ENCODE measurements around the gene RASA3.
A peak's percentile ranks its signal among the peaks of the same experiment; 100 is the strongest.

Gene RASA3

GRCh38 chr13:113941571-113942191, 190.7 kb downstream of the RASA3 start:
- no peak for TF ChIP-seq CTCF (IDR thresholded peaks at IDR 0.05)
- H3K4me3 Mint-ChIP-seq, result no peak overlapping the region
- no peaks in the 10 kb centered on the region for H3K9me3 Mint-ChIP-seq
- H3K27ac Mint-ChIP-seq, result peak overlapping the region; percentile 57
- H3K27me3 Mint-ChIP-seq (ENCODE audit: low read depth, poor library complexity), result peaks cover 18% of the 10 kb centered on the region
- H3K36me3 Mint-ChIP-seq (ENCODE audit: low read depth), result no peaks in the 10 kb centered on the region
- H3K4me1 Mint-ChIP-seq, result peaks cover 42% of the 10 kb centered on the region
- no peak for DNase-seq

DNA sequence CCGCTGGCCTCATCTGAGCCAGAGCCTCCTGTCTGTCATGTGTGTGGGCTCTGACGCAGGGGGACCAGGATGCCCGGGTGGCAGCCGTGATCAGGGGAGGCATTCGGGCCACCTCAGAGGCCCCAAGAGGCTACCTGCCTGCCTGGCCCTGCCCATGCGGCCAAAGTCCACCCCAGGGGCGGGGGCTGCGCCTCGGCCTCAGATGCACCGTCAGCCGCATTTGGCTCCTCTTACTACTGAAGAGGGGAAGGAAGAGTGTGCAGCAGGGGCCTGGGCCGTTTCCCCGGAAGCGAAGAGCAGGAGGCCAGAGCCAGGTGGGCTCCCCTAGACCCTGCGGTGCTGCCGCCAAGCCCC, 192.5 kb downstream of the RASA3 start:
- no peaks in the 10 kb centered on the region for H3K9me3 Mint-ChIP-seq
- DNase-seq, result no peak
- H3K36me3 Mint-ChIP-seq (ENCODE audit: low read depth), result no peaks in the 10 kb centered on the region
- H3K27me3 Mint-ChIP-seq (ENCODE audit: low read depth, poor library complexity), result peaks cover 19% of the 10 kb centered on the region
- H3K4me1 Mint-ChIP-seq, result peaks cover 49% of the 10 kb centered on the region
- no peak overlapping the region for H3K27ac Mint-ChIP-seq
- TF ChIP-seq CTCF (IDR thresholded peaks at IDR 0.05), result no peak
- H3K4me3 Mint-ChIP-seq, result no peak overlapping the region

DNA sequence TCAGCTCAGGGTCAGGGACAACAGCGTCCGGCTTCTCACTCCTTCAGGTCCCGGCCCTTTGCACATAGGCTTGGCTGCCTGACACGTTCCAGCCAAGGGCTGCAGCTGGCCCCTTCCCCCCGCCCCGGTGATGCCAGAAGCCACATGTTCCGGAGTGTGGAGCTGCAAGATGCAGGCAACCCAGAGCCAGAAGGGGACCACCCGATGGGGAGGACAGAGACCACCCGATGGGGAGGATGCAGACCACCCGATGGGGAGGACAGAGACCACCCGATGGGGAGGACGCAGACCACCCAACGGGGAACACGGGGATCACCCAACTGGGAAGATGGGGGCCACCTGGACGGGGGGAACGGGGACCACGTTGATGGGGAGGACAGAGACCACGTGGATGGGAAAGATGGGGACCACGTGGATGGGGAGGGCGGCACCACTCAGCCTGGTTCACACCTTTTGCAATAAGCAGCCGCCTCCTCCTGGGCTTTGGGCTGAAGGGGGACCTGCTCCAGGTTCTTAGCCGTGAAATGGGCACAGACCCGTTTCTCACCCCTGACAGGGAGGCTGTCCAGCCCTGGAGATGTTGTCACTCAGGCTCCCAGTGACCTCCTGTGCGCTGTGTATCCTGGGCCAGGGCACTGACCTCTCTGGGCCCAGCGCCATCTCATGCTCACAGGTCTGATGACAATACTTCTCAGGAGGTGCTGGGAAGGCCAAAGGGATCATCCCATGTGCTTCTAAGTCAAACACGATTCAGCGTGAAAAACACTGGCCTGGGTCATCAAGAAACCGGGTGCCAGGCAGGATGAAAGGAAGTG, 193.1 kb downstream of the RASA3 start:
- Mint-ChIP-seq H3K4me3 (no peak overlapping the region), H3K36me3 (ENCODE audit: low read depth) (no peaks in the 10 kb centered on the region), H3K27ac (no peak overlapping the region), H3K4me1 (peaks cover 55% of the 10 kb centered on the region), H3K27me3 (ENCODE audit: low read depth, poor library complexity) (peaks cover 19% of the 10 kb centered on the region), H3K9me3 (no peaks in the 10 kb centered on the region)
- no peak for TF ChIP-seq CTCF (IDR thresholded peaks at IDR 0.05)
- DNase-seq, result no peak

GRCh38 chr13:113938716-113939115, 193.7 kb downstream of the RASA3 start:
- no peak for DNase-seq
- H3K9me3 Mint-ChIP-seq, result no peaks in the 10 kb centered on the region
- peaks cover 17% of the 10 kb centered on the region for H3K27me3 Mint-ChIP-seq (ENCODE audit: low read depth, poor library complexity)
- peaks cover 59% of the 10 kb centered on the region for H3K4me1 Mint-ChIP-seq
- peak overlapping the region; percentile 15 for H3K27ac Mint-ChIP-seq
- no peaks in the 10 kb centered on the region for H3K36me3 Mint-ChIP-seq (ENCODE audit: low read depth)
- TF ChIP-seq CTCF (IDR thresholded peaks at IDR 0.05), result no peak
- H3K4me3 Mint-ChIP-seq, result no peak overlapping the region

DNA sequence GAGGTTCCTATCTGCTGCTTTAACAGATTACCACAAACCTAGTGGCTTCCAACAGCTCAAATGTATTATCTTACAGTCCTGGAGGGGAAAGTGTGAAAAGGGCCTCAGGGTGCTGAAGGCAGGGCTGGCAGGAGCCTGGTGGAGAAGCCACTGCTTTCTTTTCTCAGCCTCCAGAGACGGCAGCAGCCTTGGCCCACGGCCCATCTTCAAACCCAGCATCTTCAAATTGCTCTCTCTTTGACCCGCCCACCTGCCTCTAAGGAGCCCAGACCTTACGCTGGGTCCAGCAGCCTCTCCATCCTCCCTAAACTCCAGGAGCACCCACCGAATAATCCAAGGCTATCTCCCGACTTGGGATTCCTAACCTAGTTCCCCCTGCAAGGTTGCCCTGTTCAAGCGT, 194.2 kb downstream of the RASA3 start:
- Mint-ChIP-seq H3K27me3 (ENCODE audit: low read depth, poor library complexity) (peaks cover 13% of the 10 kb centered on the region), H3K9me3 (no peaks in the 10 kb centered on the region), H3K4me3 (no peak overlapping the region), H3K4me1 (peaks cover 54% of the 10 kb centered on the region), H3K36me3 (ENCODE audit: low read depth) (no peaks in the 10 kb centered on the region), H3K27ac (peak overlapping the region; percentile 15)
- DNase-seq, result no peak
- TF ChIP-seq CTCF (IDR thresholded peaks at IDR 0.05), result no peak
